T47D (cell line): ENCODE data around the gene CDK18.
"Not testable (repeated sequence)": the region's sequence is repeated elsewhere in the genome, so short reads cannot be mapped to it uniquely, and the experiment has no call there.

Source experiments
- DNase-seq, 2 experiments: peaks; one replicate each; pipeline versions ENCODE4 v3.0.0 to v3.0.0-alpha.2; 2011 to 2012; ENCODE audit warnings: low read depth in 1 of 2, low spot score in 1 of 2
- JUND ChIP-seq: IDR thresholded peaks from 2 replicates; pipeline ENCODE4 v1.6.1; 2012; ENCODE audit warnings: low read depth
- in situ Hi-C: cut with HindIII; loops from 2 replicates; pipeline ENCODE4 v1.10.0; 2016; ENCODE audit warnings: low sequenced_read_pairs, low pct_unique_long_range_greater_than_20kb

The CDK18 gene

DNA sequence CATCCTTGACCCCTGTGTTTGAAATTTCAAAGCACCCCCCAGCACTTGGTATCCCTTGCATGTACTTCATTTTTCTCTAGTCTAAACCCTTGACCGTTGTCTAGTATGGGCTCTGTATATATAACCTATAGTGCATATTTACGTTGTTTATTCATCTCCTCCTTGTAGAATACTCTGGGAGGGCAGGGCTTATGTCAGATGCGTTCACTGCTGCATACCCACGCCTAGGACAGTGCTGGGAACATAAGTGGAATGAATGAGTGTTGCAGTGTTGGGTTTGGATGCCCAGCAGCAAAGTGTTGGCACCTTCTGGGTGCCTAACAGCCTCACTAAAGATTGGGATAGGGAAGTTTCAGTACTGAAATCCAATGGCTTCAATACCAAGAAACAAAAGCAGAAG, 31.0 kb upstream of the CDK18 start:
- in situ Hi-C loops, result no loop called here
- TF ChIP-seq JUND, result no peak
- DNase-seq, result no peak

- in situ Hi-C loops, result no loop called here
- no peak for DNase-seq
- no peak for TF ChIP-seq JUND
Observed at GRCh38 chr1:205473966-205474365, 30.5 kb upstream of the CDK18 start.

- no peak for TF ChIP-seq JUND
- in situ Hi-C loops, result no loop called here
- no peak for DNase-seq
Observed at GRCh38 chr1:205474571-205474970, 29.9 kb upstream of the CDK18 start.

- no peak for TF ChIP-seq JUND
- in situ Hi-C loops, result no loop called here
- DNase-seq, result no peak
Observed at GRCh38 chr1:205475855-205476254, 28.6 kb upstream of the CDK18 start.

DNA sequence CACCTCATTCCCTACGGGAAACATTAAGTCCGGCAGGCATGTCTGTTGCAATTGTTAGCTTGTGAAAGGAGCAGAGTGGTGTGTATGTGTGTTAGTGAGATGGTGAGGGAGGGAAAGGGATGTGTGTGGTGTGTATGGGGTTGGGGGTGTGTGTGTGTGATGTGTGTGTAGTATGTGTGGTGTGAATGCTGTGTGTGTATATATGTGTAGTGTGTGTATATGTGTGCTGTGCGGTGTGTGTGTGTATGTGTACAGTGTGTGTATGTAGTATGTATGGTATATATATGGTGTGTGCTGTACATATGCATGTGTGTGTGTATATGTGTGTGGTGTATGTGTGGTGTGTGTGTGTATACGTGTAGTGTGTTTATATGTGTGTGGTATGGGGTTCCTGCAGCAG, 27.8 kb upstream of the CDK18 start:
- no peak for TF ChIP-seq JUND
- DNase-seq, result no peak
- in situ Hi-C loops, result no loop called here

- in situ Hi-C loops, result no loop called here
- DNase-seq, result no peak
- TF ChIP-seq JUND, result no peak
Observed at GRCh38 chr1:205477121-205477758, 27.2 kb upstream of the CDK18 start.

DNA sequence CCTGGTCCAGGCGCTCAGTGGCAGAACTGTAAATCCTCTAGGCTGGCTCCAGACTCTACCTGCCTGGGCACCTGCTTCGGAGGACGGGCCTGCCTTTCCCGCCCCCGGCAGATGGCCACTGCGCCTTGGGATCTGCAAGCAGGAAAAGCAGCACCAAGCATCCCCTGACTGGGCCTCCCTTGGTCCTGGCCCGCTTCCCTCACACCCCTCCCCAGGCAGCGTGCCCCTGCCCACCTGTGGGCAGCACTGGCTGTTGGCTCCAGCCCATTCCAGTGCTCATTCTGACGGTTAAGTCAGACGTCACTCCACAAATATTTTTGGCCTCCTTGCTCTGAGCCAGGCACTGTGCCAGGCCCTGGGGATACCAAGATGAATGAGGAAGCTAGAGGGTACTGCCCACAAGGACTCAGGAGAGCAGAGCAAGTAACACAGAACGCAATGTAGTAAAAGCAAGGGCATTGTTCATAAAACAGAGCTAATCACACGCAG, 26.7 kb upstream of the CDK18 start:
- peak; percentile 81 to 99 for DNase-seq
- in situ Hi-C loops, result no loop called here
- no peak; the same call in 1 of the 2 replicates for TF ChIP-seq JUND

- in situ Hi-C loops, DNase-seq: not testable (repeated sequence)
Observed at GRCh38 chr1:205478985-205479384, 25.5 kb upstream of the CDK18 start.

DNA sequence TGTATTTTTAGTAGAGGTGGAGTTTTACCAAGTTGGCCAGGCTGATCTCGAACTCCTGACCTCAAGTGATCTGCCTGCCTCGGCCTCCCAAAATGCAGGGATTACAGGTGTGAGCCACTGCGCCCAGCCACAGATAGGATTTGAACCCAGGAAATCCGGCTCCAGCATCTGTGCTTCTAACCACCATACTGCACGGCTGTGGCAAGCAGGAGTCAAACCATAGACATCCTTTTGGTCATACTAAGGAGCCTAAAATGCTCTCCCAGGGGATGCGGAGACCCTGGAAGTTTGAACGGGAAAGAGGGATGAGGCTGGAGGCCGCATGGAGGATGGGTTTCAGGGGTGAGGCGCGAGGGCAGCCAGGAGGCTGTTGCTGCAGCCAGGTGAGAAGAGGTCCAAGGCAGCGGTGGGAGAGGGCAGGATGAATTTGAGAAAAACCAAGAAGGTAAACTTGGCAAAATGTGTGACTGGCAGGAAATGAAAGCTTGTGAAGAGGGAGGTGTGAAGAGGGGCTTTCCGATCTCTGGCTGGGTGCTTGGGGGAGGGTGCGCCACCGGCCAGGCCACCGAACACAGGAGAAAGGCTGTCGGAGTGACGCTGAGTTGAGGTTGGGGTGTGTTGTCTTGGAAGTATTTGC, 24.0 kb upstream of the CDK18 start:
- in situ Hi-C loops, result no loop called here
- no peak for DNase-seq
- TF ChIP-seq JUND, result no peak

DNA sequence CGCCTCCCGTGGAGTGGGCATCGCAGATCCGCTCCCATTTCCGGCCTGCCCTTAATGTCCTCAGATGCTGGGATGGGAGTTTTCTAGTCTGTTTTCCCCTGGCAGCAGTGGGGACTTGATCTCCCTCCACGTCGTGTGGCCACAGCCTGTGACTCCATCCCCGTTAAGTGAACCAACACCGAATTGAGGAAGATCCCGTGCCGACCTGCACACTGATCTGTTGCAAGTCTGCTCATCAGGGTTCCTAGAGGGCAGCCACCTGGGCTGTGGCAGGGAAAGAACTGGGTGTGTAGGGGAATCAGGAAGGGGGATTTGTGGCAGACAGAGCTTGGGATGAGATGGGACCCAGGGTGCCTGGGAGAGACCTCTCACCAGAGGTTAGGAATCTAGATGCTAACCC, 23.3 kb upstream of the CDK18 start:
- no peak for DNase-seq
- TF ChIP-seq JUND, result no peak
- in situ Hi-C loops, result no loop called here

DNA sequence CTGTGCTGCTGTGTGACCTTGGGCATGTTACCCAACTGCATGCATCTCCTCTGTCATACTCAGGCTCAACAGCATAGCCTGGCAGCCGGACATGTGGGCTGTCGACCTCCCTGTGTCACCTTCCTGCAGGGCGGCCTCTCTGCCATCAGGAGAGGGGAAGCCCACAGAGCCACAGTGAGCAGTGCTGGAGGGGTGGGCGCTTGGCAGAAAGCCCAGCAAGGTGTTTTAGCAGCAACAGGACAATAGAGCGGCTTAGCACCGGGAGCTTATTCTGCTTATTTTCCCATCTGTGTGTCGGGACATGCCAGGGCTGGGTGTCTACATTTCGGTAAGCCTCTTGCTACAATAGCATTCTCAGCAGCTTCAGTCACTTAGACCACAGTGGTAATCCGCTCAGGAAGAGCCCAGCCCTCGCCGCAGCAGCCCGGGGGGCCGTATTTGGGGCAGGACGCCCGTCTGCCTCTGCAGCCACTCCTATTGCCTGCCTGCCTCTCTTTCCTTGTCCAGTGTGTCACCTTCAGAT, 22.8 kb upstream of the CDK18 start:
- no peak for DNase-seq
- TF ChIP-seq JUND, result no peak
- in situ Hi-C loops, result no loop called here

GRCh38 chr1:205482587-205482986, 21.9 kb upstream of the CDK18 start:
- DNase-seq, in situ Hi-C loops: not testable (repeated sequence)

GRCh38 chr1:205483372-205483771, 21.1 kb upstream of the CDK18 start:
- DNase-seq, result no peak
- in situ Hi-C loops, result no loop called here
- no peak for TF ChIP-seq JUND
